Measurements from ENCODE around the gene APOB.

APOB gene

GRCh38 chr2:20994130-20994529 lies 49.7 kb downstream of the APOB start:
- Histone ChIP-seq H3K9me3 (ENCODE audit: insufficient read depth, low read depth, low read length) (no peaks in the 10 kb centered on the region), H3K4me3 (ENCODE audit: low read length, poor library complexity, severe bottlenecking) (no peak overlapping the region), H3K9ac (ENCODE audit: low read depth, low read length, poor library complexity, severe bottlenecking) (no peak overlapping the region), H3K9me2 (replicated peaks; ENCODE audit: low read depth, low read length) (no peaks in the 10 kb centered on the region), H3F3A (ENCODE audit: low read depth) (no peaks in the 10 kb centered on the region), H3K4me2 (ENCODE audit: low read depth, low read length, poor library complexity, severe bottlenecking) (no peak overlapping the region), H3K27me3 (ENCODE audit: insufficient read depth, low read length, poor library complexity, severe bottlenecking) (no peaks in the 10 kb centered on the region), H4K20me1 (ENCODE audit: insufficient read depth, low read length, poor library complexity, severe bottlenecking) (no peaks in the 10 kb centered on the region), H3K79me2 (ENCODE audit: insufficient read depth, low read length) (no peaks in the 10 kb centered on the region), H3K4me1 (ENCODE audit: insufficient read depth, low read length, poor library complexity, severe bottlenecking) (no peaks in the 10 kb centered on the region), H2AFZ (ENCODE audit: low read length) (no peak overlapping the region), H3K36me3 (ENCODE audit: insufficient read depth, low read length) (no peaks in the 10 kb centered on the region)
- TF ChIP-seq CTCF (conservative IDR thresholded peaks at IDR 0.05; ENCODE audit: low read length) (no peak), EZH2phosphoT487 (IDR thresholded peaks at IDR 0.05; ENCODE audit: borderline replicate concordance) (no peak)

GRCh38 chr2:20992201-20992711 lies 51.6 kb downstream of the APOB start:
- no peaks in the 10 kb centered on the region for H3K27me3 ChIP-seq (ENCODE audit: insufficient read depth, low read length, poor library complexity, severe bottlenecking)
- H3K9me2 ChIP-seq (replicated peaks; ENCODE audit: low read depth, low read length) = no peaks in the 10 kb centered on the region
- H3K36me3 ChIP-seq (ENCODE audit: insufficient read depth, low read length) = no peaks in the 10 kb centered on the region
- H3F3A ChIP-seq (ENCODE audit: low read depth) = no peaks in the 10 kb centered on the region
- H3K9me3 ChIP-seq (ENCODE audit: insufficient read depth, low read depth, low read length) = no peaks in the 10 kb centered on the region
- H4K20me1 ChIP-seq (ENCODE audit: insufficient read depth, low read length, poor library complexity, severe bottlenecking) = no peaks in the 10 kb centered on the region
- no peaks in the 10 kb centered on the region for H3K4me1 ChIP-seq (ENCODE audit: insufficient read depth, low read length, poor library complexity, severe bottlenecking)
- no peak overlapping the region for H3K4me3 ChIP-seq (ENCODE audit: low read length, poor library complexity, severe bottlenecking)
- no peak overlapping the region for H3K4me2 ChIP-seq (ENCODE audit: low read depth, low read length, poor library complexity, severe bottlenecking)
- H3K79me2 ChIP-seq (ENCODE audit: insufficient read depth, low read length) = no peaks in the 10 kb centered on the region
- H2AFZ ChIP-seq (ENCODE audit: low read length) = no peak overlapping the region
- no peak for TF ChIP-seq CTCF (conservative IDR thresholded peaks at IDR 0.05; ENCODE audit: low read length)
- no peak for TF ChIP-seq EZH2phosphoT487 (IDR thresholded peaks at IDR 0.05; ENCODE audit: borderline replicate concordance)
- H3K9ac ChIP-seq (ENCODE audit: low read depth, low read length, poor library complexity, severe bottlenecking) = no peak overlapping the region

GRCh38 chr2:20990442-20991430 lies 53.1 kb downstream of the APOB start:
- H3K4me1 ChIP-seq (ENCODE audit: insufficient read depth, low read length, poor library complexity, severe bottlenecking) = no peaks in the 10 kb centered on the region
- TF ChIP-seq EZH2phosphoT487 (IDR thresholded peaks at IDR 0.05; ENCODE audit: borderline replicate concordance) (no peak), CTCF (conservative IDR thresholded peaks at IDR 0.05; ENCODE audit: low read length) (no peak)
- no peak overlapping the region for H2AFZ ChIP-seq (ENCODE audit: low read length)
- H3K27me3 ChIP-seq (ENCODE audit: insufficient read depth, low read length, poor library complexity, severe bottlenecking) = no peaks in the 10 kb centered on the region
- no peaks in the 10 kb centered on the region for H3K9me3 ChIP-seq (ENCODE audit: insufficient read depth, low read depth, low read length)
- H3K4me3 ChIP-seq (ENCODE audit: low read length, poor library complexity, severe bottlenecking) = no peak overlapping the region
- H3K9me2 ChIP-seq (replicated peaks; ENCODE audit: low read depth, low read length) = no peaks in the 10 kb centered on the region
- H3K79me2 ChIP-seq (ENCODE audit: insufficient read depth, low read length) = no peaks in the 10 kb centered on the region
- no peaks in the 10 kb centered on the region for H4K20me1 ChIP-seq (ENCODE audit: insufficient read depth, low read length, poor library complexity, severe bottlenecking)
- H3F3A ChIP-seq (ENCODE audit: low read depth) = no peaks in the 10 kb centered on the region
- H3K9ac ChIP-seq (ENCODE audit: low read depth, low read length, poor library complexity, severe bottlenecking) = no peak overlapping the region
- no peak overlapping the region for H3K4me2 ChIP-seq (ENCODE audit: low read depth, low read length, poor library complexity, severe bottlenecking)
- no peaks in the 10 kb centered on the region for H3K36me3 ChIP-seq (ENCODE audit: insufficient read depth, low read length)

Measured in Loucy (cell line).